KMS-11 (cell line): ENCODE measurements around the gene RPS6KA5.

Experiments
- H2AFZ ChIP-seq: fragments of 200-600 bp; sonication (generic); 2 replicates; pipeline ENCODE4 v1.6.1; 2016; ENCODE audit warnings: antibody characterized with exemption, mixed run types, low read depth
- H3K27ac ChIP-seq: fragments of 200-600 bp; sonication (generic); 2 replicates; pipeline ENCODE4 v1.6.1; 2016; ENCODE audit warnings: mild to moderate bottlenecking, mixed run types
- H3K27me3 ChIP-seq: fragments of 200-600 bp; sonication (generic); 2 replicates; pipeline ENCODE4 v1.6.1; 2017; ENCODE audit warnings: mild to moderate bottlenecking, low read depth, mixed run types, moderate library complexity; ENCODE audit not compliant: insufficient read depth
- H3K36me3 ChIP-seq: fragments of 200-600 bp; sonication (generic); 2 replicates; pipeline ENCODE4 v1.6.1; 2017; ENCODE audit warnings: mild to moderate bottlenecking, mixed run types; ENCODE audit not compliant: insufficient read depth
- H3K4me1 ChIP-seq: fragments of 200-600 bp; sonication (generic); 2 replicates; pipeline ENCODE4 v1.6.1; 2016; ENCODE audit warnings: mild to moderate bottlenecking, low read depth, mixed run types; ENCODE audit not compliant: poor library complexity, severe bottlenecking
- H3K4me2 ChIP-seq: fragments of 200-600 bp; sonication (generic); 2 replicates; pipeline ENCODE4 v1.7.0; 2016; ENCODE audit warnings: mild to moderate bottlenecking, mixed run types
- H3K4me3 ChIP-seq: fragments of 200-600 bp; sonication (generic); IDR thresholded peaks from 2 replicates; pipeline ENCODE4 v1.6.1; 2017; ENCODE audit warnings: low read depth, low read length, mixed read lengths; ENCODE audit not compliant: insufficient read depth
- H3K79me2 ChIP-seq: fragments of 200-600 bp; sonication (generic); 2 replicates; pipeline ENCODE4 v1.6.1; 2016; ENCODE audit warnings: low read depth, mixed run types; ENCODE audit not compliant: insufficient read depth
- H3K9ac ChIP-seq: fragments of 200-600 bp; sonication (generic); 2 replicates; pipeline ENCODE4 v1.6.1; 2016; ENCODE audit warnings: mild to moderate bottlenecking, mixed run types
- H4K20me1 ChIP-seq: fragments of 200-600 bp; sonication (generic); 2 replicates; pipeline ENCODE4 v1.6.1; 2016; ENCODE audit warnings: mild to moderate bottlenecking, mixed run types; ENCODE audit not compliant: insufficient read depth
- CTCF ChIP-seq: fragments of 200-600 bp; sonication (generic); conservative IDR thresholded peaks from 2 replicates; pipeline ENCODE4 v1.6.1; 2017; ENCODE audit warnings: low read depth, mild to moderate bottlenecking, antibody characterized with exemption, low read length, moderate library complexity, mixed read lengths

Gene RPS6KA5

GRCh38 chr14:90880282-90880681 lies 180.2 kb downstream of the RPS6KA5 start:
- no peak overlapping the region for H3K9ac ChIP-seq
- no peaks in the 10 kb centered on the region for H4K20me1 ChIP-seq
- H3K27ac ChIP-seq, result no peak overlapping the region
- H3K27me3 ChIP-seq, result no peaks in the 10 kb centered on the region
- H3K4me3 ChIP-seq, result no peak overlapping the region
- H3K79me2 ChIP-seq, result no peaks in the 10 kb centered on the region
- no peaks in the 10 kb centered on the region for H3K36me3 ChIP-seq
- H3K4me1 ChIP-seq, result no peaks in the 10 kb centered on the region
- TF ChIP-seq CTCF, result no peak
- no peak overlapping the region for H2AFZ ChIP-seq
- H3K4me2 ChIP-seq, result no peak overlapping the region

GRCh38 chr14:90874599-90874998 lies 185.8 kb downstream of the RPS6KA5 start:
- Histone ChIP-seq H3K4me2 (no peak overlapping the region), H2AFZ (no peak overlapping the region), H3K36me3 (no peaks in the 10 kb centered on the region), H3K27me3 (no peaks in the 10 kb centered on the region), H3K27ac (no peak overlapping the region), H3K4me1 (no peaks in the 10 kb centered on the region), H3K9ac (no peak overlapping the region), H3K4me3 (no peak overlapping the region), H4K20me1 (no peaks in the 10 kb centered on the region), H3K79me2 (no peaks in the 10 kb centered on the region)
- TF ChIP-seq CTCF, result no peak

GRCh38 chr14:90871605-90872233 lies 188.7 kb downstream of the RPS6KA5 start:
- no peaks in the 10 kb centered on the region for H3K36me3 ChIP-seq
- H3K27me3 ChIP-seq, result no peaks in the 10 kb centered on the region
- no peak overlapping the region for H3K4me3 ChIP-seq
- TF ChIP-seq CTCF, result no peak
- no peaks in the 10 kb centered on the region for H3K4me1 ChIP-seq
- no peak overlapping the region for H3K27ac ChIP-seq
- H3K4me2 ChIP-seq, result no peak overlapping the region
- H3K79me2 ChIP-seq, result no peaks in the 10 kb centered on the region
- H2AFZ ChIP-seq, result no peak overlapping the region
- H3K9ac ChIP-seq, result no peak overlapping the region
- H4K20me1 ChIP-seq, result no peaks in the 10 kb centered on the region

GRCh38 chr14:90870950-90871604 lies 189.4 kb downstream of the RPS6KA5 start:
- no peak overlapping the region for H3K4me3 ChIP-seq
- no peaks in the 10 kb centered on the region for H3K79me2 ChIP-seq
- no peak overlapping the region for H3K27ac ChIP-seq
- no peaks in the 10 kb centered on the region for H4K20me1 ChIP-seq
- H3K4me1 ChIP-seq, result no peaks in the 10 kb centered on the region
- no peak overlapping the region for H3K4me2 ChIP-seq
- no peak overlapping the region for H2AFZ ChIP-seq
- no peak overlapping the region for H3K9ac ChIP-seq
- TF ChIP-seq CTCF, result no peak
- H3K27me3 ChIP-seq, result no peaks in the 10 kb centered on the region
- no peaks in the 10 kb centered on the region for H3K36me3 ChIP-seq
